Fibroblast of skin of abdomen (primary cell): ENCODE results near the gene SLX4IP.

Experiments used
- DNase-seq: peaks from one replicate; pipeline ENCODE4 v3.0.0-alpha.2; 2013

The SLX4IP gene

DNA sequence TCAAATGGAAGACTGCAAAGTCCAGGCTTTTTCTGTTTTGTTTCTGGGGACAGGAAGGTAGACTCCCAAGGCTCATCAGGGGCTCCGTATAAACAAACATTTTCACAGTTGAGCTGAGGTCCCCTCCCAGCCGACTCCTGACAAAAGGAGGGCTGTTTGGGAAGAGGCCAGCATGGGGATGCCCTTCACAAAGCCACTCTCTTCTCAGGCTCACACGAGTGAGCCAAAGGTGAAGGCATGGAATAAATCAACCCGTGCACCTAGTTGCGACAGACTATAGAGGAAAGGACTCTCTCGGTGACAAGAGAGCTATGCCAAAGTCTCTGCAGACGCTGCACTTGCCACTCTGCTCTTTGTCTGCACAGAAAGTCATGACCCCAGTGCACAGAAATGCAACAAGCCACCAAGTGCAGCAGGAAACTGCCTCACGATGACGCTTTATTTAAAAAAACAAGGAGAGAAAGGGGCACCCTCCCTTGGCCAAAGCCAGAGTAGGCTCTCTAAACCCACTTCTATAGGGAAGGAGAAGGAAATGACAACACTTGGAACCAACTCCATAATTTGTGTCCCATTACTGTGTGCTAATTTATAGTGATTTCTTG, 217.7 kb downstream of the SLX4IP start:
- no peak for DNase-seq

DNA sequence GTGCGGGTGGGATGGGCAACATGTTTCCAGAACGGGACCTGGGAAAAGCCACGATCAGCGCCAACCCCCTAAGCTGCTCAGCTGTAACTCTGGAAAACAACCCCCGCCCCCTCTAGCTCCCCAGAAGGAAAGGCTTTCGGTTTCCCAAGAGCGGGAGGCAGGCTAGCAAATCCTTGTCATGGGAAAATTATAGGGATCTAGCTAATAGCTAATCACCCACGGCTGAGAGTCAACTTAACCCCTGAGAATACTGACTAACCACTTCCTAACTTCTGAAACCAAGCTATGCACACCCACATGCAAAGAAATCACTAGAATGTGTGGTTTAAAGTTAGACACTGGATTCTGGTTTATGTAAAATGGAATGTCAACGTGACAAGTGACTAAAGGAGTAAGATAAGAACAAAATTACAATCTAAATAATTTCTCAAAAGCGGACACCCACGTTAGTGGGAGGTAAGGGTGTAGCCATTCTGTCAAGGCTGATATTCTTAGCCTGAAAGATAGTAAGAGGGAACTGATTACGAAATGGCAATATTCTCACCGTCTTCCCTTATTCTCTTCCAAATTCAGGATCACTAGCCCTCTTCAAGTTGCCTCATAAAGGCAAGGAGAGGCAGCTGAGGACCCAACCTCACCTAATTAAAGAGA, 218.6 kb downstream of the SLX4IP start:
- DNase-seq, result peak; percentile 88

DNA sequence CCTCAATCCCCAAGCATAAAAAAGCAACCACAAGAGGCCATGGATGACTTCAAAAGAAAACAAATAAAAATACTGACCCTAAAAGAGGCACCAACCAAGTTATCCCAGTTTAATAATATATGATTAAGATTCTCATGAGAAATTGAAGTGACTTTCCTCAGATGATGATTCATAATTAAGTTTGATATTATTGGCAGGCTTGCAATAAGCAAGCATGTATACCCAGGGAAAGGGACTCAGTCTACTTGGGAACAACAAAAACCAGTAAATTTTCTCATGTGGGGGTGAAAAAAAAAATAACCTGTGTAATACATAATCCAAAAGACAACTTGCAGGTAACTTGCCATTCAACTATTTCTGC, 219.1 kb downstream of the SLX4IP start:
- DNase-seq, result no peak

DNA sequence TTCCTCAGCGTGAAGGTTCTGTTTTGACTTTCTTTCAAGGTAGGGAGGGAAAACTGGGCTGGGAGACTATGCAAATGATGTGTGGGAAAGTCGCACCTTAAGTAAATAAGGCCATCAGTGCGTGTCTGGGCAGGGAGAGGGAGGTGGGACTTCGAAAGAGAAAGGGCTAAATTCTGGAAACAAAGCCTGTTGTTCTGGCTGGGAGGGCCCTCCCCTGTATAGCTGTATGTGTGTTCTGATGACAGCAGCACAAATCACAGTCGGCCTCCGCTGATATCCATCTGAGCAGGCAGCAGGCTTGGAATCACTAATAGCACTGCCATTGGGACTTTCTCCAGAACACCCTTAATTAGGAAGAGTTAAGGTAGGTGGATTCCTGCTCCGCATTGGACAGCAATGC, 219.5 kb downstream of the SLX4IP start:
- DNase-seq, result no peak

DNA sequence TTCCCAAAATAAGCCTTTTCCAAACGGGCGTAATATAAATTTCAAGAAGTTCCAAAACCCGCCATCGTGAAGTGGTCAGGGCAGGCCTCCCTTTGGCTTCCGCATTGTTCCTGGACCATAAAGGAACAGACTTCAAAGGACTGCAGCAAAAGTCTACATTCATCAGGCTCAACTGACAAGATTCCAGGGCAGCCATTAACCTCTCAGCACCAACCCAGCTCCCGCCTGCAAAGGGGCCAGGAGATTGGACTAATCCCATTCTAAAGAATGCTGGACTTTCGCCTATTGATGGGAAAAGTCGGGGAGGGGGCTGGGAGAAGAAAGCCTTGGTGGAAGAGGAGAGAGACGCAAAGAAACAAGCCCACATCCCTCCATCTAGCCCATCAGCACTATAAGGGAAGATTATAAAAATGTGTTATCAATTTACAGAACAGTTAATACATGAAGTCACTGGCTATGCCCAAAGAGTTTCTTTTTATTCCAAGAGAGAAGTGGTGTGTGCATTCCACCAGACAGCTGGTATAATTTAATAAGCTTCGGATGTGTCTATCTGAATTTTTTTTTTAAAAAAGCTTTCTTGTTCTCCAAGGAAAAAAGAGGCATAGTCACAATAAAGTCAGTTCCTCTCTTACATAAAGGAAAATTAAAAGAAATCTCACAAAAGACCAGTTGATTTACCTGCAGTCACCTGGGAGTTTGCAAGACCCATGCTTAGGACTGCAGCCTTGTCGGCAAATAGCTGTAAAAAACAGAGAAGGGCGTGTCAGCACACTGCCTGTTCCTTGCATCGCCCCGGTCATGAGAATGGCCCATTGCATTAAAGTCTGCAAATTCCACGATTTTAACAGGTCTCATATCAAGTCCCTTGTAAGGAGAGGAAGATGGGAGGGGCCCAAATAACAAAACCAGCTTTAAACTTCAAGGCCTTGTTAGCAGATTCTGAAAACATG, 220.9 kb downstream of the SLX4IP start:
- no peak for DNase-seq

DNA sequence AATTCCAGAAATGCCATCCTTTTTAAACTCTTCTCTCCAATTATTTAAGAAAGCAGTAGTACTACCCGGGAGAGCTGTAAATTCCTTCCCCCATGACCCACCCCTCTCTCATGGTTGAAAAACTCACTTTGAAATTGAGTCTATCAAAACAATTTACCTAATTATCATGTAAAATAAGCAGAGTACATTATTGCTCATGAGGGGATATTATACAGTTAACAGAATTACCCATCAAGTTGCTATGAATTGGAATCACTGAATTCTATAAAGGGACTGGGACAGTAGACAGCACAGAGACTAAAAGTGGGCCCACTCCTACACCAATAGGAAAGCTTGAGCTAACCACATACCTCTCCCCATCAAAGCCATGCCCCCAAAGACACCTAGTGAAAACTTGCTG, 222.3 kb downstream of the SLX4IP start:
- no peak for DNase-seq

DNA sequence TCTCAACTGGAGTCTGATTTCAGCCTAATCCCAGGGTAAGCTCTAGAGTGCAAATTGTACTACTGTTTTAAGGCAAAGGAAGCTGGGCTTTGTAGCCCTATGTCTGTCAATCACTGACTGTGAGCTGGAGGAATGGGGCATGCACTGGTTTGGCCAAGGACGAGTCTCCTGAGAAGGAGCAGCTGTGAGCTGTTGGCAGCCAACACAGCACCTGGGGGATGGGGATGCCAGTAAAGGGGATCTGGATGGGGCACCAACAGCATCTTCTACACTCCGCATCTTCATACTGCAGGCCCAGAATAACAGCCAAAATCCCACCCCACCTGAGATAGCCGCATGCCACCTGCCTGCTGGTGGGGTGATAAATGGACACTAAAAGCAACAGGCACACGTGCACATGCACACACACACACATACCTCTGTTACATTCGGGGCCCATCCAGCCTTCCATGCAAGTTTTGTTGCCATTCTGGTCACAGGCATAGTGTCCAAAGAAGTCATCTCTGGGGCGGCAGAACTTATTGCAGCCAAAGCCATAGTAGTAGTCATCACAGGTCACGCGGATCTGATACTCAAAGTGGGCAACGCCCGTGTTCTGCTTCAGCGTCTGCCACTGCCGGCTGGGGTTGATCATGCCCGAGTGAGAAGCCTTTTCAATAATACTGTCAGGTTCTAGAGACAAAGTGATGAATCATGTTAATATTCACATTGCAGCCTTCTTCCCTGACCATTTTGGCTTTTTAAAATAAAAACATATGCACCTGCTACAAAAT, 223.1 kb downstream of the SLX4IP start:
- DNase-seq, result no peak

DNA sequence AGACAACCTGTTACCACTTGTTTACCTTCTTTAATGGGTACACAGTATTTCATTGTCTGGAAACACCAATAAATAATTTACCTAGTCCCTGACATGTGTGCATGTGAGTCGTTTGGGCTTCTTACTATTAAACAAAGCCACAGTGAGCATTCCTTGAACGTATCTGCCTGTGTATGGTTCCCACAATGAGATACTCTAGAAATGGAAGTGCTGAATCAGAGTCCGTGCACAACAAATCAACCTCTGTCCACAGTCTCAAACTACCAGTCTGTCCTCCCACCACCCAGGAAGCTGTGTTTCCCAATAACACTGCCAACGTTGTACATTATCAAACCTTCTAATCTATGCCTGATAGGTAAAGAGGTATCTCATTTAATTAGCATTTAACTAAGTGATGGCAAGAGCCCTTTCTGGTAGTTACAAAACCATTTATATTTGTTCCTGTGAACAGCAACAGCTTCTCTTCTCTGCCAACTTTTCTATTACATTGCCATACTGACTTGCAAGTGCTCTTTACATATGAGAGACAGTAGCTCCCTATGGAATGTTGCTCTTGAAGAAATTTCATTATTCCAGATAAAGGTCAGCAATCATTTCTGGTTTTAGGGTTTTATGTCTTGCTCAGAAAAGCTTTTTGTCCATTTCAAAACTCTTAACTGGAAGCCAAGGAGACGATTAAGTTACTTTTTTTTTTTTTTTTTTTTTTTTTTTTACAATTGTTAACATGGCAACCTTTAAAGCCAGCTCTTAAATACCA, 223.9 kb downstream of the SLX4IP start:
- no peak for DNase-seq

DNA sequence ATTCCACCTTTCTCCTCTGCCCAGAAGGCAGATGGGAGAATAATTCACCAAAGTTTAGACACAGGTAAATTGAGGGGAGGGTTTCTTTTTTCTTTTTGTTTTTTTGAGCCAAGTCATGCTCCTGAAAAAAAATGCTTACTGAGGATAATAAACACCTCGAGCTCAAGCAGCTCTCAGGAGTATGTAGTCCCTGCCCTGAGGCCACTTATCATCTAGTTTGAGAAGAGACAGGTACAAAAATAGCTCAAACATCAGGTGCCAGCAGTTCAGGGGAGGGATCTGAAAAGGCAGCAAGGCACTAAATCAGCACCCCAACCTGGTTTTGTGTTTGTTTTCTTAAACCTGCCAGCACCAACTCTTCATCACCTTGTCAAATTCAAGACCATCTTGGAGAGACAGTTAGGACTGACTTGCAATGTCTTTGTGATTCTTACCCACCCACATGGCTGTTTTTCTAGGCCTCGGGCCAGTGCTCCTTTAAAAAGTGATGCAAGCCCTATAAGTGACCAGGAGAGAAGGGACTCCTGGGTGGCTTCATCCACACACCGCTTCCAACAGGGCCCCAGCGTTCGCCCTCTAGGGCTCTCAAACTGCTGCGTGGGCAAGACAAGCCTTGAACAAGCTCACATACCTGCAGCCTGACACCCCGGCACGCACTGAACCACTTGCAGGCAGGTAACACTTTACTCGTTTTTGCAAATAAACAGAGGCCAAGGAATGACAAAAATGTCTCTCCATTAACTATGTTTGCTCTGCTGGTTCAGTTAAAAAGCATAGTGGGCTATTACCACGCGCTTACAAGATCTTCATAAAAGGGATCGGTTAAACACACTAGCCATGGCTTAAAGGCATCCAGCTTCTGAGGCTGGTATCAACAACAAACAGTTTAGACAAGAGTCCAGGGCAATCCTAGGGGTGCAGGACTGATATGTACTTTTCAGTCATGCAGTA, 224.8 kb downstream of the SLX4IP start:
- no peak for DNase-seq

DNA sequence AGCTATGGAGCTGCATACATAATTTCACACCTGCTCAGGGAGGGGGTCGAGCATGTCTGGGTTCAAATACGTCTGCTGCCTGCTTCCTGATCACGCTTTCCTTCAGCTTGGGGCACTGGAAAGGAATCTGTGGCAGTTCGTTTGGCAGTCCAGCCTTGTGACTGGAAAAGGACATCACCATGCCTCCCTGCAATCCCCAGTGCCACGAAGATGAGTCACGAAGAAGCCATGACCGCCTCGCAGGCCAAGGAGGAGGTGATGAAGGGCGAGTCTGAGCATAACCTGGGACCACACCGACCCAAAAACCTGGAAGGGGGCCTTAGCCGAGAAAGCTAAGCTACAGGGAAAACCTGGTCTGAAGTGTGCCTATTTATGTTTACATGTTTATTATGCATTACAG, 225.6 kb downstream of the SLX4IP start:
- DNase-seq, result no peak

DNA sequence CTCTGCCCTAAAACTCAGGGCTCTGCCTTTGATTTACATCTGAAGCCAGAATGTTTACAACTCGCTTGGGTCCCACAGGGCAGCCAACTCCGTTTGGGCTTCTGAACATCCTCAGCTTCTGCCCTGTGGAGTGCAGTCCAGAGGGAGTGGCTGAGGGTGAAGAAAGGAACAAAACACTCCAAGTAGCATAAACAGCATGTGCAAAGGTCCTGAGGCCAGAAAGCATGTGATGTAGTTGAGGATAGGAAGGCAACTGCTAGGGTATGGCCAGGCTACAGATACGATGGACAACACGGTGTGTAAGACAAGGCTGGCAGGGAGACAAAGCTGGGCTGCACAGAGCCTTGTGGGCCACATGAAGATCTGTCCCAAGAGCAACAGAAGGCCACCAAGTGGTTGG, 226.2 kb downstream of the SLX4IP start:
- no peak for DNase-seq

DNA sequence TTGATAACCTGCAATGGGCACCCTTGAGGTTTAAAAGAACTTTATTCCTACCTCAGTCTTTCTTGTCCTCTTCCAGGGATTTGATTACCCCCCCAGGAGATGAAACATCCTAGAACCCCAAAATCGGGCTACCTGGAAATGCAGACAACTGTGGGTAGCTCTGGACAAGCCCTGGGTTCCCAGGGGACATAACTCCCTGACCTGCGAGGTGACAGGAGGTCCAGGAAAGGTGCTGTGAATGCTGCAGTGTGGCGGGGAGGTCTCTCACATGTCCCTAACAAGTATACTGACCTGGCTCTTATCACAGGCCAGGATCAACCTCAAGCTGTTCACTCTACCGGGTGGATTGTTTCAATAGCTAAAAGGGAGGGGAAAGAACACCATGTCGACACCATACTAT, 227.0 kb downstream of the SLX4IP start:
- DNase-seq, result no peak

DNA sequence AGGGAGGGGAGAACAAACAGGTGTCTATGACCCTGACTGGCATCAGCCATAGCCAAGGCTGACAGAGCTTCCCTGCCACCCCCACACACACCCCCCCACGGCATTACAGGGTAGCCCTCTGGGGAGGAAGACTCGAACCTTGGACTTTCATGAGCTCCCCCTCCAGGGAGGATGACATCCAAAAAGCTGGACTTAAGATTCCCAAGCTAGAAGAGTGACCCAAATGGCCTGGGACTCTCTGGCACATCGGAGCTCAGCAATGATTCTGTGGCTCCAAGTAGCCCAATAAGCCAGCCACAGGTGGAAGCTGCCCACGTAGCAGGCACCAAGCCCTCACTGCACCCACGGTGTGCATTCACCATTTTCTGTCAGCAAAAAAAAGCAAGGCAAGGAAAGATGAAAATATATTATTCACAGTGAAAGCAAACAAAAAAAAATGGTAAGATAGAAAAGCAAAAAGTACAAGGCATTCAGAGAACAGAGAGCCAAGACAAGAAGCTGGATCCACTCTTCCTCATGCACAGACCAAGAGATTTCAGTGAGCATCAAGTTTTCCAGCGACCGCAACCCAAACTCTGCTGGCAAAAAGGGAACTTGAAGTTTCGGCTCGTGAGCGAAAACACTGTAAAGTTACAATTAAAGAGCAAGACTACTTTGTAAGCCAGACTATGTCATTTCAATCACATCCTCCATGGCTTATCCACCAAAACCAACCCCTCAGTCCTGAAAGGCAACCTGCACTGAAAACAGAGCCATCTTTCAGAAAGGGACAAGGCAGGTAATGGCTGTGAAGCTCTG, 227.8 kb downstream of the SLX4IP start:
- DNase-seq, result no peak

DNA sequence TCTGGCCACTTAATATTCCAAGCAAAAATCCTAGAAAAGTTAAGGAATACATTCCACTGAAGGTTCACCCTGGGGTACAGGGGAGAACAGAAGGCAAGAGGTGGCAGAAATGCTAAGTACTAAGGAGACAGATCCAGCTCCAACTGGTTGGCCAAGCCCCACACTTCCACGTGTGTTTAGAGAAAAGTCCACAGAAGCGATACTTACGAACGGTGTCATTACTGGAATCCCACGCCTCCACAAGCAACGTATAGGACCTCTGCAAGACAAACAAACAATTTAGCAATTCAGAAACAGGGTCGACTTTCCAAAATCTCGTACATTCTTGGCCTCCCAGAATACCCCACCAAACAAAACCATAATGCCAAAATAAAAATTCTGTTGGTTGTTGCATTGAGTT, 228.7 kb downstream of the SLX4IP start:
- no peak for DNase-seq

DNA sequence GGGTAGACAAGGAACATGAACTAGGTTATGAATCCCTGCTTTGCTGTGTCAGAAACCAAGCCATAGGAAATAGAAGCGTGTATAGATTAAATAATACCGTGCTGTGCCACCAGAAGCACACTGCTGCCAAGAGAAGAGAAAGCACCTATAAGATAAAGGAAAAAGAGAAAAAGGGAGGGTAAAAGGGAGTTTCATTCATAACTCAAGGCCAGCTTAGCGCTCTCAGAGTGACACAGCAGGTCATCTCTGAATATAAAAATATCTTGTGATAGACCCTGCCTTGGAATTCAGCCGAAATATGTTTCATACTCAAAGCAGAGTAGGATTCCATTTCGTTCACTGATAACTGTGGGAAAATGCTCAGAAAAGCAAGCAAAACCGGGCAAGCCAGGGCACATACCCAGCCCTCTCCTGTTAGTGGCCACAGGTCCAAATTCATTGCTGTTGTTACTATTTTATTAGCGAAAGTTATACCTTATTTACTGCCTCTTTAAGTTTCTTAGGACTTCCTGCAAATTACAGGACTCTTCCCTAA, 230.0 kb downstream of the SLX4IP start:
- DNase-seq, result no peak

DNA sequence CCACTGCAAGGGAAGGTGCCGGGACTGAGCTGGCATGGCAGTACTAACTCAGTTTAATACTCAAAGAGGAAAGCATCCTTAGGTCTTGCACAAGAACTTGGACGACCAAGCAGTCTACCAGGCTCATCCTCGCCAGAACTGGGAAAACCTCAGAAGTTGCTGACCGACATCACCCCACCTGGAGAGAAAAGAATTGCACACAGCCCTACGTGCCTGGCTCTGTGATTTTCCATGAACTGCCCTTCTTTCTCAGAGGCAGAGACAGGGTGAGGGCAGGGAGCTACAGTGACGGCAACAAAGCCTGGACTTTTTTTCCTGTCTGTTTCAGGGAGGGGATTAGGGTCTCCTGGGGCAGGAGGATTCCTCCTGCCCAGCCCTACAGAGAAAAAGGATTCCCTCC, 230.7 kb downstream of the SLX4IP start:
- DNase-seq, result no peak

DNA sequence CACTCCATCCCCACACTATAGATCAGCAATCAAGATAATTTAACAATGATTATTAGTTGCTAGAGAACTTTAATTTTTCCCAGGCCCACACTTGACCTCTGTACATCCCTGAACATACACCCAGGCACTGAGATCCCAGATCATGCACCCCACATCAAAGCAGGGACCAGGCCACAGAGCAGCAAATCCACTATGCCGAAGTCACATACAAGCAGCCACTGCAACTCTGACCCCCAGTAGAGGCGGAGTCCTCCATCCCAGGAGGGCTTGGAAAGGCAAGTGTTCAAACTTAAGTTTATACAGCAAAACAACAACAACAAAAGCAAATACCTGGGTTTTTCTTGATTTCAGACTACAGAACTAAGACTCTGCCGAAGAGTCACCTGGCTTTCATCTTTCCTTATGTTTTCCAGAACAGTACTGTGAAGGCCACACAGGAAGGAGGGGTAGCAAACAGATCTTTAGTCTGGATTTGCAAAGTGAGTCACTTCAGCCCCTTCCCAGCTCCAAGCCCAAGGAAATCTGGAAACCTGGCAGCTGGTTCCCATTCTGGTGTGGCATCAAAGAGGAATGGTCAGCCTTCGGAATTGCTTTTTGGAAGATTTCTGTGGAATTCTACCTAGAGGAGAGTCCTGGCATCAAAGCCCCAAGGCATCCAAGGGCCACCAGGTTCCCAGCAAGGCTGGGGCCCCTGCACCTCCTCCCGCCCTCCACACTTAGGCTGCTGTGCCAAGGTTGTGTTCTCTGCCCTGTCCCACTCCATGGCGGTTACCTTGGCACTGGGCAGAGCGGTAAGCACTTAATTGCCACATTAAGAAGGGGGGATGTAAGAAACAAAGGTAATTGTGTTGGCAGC, 231.3 kb downstream of the SLX4IP start:
- no peak for DNase-seq

DNA sequence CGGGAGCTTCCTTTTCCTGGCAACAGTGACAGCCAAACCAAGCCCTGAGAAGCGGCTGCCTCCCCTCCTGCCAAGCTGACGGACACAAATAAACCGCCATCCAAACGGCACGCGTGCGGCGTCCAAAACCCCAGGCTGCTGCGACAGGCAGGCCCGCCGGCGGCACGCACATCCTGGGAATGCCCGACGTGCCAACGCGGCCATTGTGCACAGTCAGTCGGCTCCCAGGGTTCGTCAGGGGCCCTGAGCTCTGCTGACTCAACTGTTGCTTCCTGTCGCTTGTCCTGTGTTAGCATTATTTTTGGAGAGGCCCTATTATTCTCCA, 231.9 kb downstream of the SLX4IP start:
- no peak for DNase-seq

DNA sequence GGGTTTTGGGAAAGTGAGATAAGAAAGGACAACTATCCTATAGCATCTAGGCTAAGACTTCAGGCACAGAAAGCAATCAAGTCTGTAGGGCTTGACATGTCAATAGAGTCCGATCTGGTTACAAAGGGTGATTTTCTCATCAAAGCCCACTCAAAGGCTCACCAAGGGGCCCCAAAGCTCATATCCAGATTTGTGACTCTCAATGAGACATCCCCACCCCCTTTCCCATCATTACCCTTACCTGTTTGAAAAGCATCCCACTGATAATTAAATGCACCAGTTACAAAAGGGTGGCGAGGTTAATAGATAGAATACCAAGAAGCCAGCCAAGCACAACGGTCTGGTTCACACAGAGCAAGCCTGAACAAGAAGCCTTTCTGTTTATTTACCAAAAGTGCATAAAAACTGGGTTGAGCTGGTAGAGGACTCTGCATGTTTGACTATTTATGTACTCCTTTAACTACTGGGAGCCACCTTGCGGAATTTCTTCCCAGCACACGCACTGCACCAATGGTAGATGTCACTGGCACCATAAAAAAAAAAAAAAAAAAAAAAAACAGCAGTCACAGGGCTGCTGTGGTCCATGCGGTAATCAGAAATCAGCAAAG, 232.6 kb downstream of the SLX4IP start:
- no peak for DNase-seq
